ENCODE measurements around the gene LPAR6.
"Not testable (repeated sequence)": the region's sequence is repeated elsewhere in the genome, so short reads cannot be mapped to it uniquely, and the experiment has no call there.

LPAR6 gene, protein sequence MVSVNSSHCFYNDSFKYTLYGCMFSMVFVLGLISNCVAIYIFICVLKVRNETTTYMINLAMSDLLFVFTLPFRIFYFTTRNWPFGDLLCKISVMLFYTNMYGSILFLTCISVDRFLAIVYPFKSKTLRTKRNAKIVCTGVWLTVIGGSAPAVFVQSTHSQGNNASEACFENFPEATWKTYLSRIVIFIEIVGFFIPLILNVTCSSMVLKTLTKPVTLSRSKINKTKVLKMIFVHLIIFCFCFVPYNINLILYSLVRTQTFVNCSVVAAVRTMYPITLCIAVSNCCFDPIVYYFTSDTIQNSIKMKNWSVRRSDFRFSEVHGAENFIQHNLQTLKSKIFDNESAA

DNA sequence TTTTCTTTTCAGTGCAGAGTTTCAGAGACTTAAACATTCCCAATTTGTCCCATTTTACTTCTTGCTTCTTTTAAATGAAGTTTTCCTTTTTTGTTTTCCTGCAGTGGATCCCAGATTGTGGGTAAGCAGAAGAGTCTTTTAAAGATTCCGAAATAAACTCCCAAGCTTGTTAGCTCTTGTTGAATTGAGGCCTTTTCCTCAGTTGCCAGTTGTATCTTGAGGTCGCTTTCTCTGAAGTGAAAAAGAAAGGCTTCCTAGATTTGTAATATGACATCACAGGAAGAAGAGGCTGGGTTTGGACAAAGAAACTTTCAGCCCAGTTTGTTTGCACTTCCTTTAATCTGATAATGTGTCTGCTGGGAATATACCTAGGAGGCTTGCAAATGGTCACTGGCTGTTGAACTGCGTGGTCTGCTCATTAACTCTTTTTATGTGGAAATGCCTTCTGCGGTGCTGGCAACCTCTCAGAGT lies at the start of gene LPAR6:
Gene LPAR6, minus strand, starts transcription at position 233 of the 471 bp plus-strand sequence. CDS start 690 bp downstream, outside the sequence.
- in situ Hi-C loops (cut with MboI; ENCODE audit: low sequenced_read_pairs), result no loop called here

DNA sequence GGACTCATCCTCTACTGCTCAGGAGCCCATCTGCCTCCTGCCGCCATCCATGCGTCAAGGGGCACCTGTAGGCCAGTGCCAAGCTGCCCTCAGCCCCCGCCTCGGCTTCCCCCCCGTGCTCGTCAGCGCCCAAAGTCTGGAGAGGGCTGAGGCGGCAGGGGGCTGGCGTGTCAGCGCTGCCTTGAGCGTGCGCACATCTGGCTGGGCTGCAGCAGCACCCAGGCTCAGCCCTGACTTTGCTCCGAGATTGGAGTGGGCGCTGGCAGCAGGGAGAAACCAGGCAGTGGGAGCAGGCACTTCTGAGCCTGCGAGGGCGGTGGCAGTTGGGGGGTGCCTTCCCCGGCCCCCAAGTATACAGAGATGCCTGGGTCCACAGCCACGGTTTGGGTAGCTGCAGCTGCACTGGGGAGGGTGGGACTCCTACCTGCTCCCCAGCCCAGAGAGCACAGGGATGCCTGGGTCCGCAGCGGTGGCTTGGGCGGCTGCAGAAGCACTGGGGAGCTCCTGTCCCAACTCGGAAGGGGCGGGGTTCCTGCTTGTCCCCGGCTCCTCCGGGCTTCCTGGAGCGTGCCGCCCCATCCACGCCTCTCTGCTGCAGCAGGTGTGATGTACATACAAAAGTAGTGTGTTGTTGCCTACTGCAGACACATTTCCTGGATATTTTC lies 44.8 kb upstream of the LPAR6 start:
- in situ Hi-C loops (cut with MboI; ENCODE audit: low sequenced_read_pairs), result no loop called here

DNA sequence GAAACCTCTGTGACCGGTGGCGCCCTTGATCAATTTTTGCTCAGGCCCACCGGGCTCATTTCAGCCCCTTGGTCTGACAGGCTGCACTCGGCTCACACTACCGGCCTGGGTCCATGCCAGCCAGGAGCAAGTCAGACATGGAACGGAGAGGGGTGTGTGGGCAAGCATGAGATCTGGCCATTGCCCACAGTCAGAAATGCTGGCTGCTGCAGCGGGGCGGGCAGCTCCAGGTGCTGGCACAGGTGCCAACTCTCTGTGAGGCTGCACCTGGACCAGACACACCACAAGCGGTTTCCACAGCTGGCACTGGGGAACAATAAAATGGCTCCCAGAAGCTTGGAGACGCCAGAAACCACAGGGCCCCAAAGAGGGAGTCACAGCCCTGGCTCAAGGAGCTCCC lies 43.6 kb upstream of the LPAR6 start:
- in situ Hi-C loops (cut with MboI; ENCODE audit: low sequenced_read_pairs), result no loop called here

DNA sequence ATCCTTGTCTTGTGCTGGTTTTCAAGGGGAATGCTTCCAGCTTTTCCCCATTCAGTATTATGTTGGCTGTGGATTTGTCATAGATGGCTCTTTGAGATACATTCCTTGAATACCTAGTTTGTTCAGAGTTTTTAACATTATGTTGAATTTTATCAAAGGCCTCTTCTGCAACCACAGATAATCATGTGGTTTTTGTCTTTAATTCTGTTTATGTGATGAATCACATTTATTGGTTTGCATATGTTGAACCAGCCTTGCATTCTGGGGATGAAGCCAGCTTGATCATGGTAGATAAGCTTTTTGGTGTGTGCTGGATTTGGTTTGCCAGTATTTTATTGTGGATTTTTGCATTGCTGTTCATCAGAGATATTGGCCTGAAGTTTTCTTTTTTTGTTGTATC lies 38.3 kb upstream of the LPAR6 start:
- in situ Hi-C loops (cut with MboI; ENCODE audit: low sequenced_read_pairs), result not testable (repeated sequence)

DNA sequence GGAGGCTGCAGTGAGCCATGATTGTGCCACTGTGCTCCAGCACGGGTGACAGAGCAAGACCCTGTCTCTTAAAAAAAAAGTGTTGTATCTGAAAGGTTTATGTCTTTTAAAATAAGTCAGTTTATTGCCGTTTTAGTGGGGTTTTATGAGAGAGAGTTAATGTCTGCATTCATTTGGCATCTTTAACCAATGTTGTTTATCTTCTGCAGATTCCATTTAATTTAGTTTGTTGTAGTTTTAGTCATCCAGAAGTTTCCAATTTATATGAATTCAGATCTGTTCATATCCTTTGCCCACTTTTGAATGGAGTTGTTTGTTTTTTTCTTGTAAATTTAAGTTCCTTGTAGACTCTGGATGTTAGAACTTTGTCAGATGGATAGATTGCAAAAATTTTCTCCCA lies 36.7 kb upstream of the LPAR6 start:
- in situ Hi-C loops (cut with MboI; ENCODE audit: low sequenced_read_pairs), result no loop called here

DNA sequence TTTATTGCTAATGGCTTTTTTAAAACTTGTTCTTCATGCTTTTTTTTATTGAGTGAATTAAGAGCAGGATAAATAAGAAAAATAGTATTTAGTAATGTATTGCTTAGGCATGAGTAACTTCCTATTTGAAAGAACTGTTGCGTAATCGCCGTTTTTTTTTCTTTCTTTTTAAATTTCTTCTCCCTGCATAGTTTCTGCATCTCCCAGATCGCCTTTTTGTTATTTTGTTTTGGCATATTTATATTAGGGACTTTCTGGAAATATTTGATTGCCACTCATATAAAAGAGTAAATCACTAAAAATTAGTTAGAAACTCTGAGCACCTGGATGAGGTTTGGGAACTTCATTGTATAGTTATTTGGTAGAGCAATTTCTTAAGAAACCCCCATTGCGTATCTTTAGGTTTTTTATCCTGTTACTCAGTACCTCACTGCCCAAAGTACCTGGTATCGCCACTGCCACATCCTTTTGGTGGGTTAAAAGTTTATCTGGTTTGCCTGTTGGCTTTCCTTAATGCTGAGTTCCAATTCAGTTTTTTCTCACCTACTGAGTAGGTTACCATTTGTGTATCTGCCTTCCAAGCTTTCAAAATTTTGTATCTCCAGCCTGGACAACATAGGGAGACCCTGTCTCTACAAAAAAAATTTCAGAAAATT lies 36.2 kb upstream of the LPAR6 start:
- in situ Hi-C loops (cut with MboI; ENCODE audit: low sequenced_read_pairs), result no loop called here

DNA sequence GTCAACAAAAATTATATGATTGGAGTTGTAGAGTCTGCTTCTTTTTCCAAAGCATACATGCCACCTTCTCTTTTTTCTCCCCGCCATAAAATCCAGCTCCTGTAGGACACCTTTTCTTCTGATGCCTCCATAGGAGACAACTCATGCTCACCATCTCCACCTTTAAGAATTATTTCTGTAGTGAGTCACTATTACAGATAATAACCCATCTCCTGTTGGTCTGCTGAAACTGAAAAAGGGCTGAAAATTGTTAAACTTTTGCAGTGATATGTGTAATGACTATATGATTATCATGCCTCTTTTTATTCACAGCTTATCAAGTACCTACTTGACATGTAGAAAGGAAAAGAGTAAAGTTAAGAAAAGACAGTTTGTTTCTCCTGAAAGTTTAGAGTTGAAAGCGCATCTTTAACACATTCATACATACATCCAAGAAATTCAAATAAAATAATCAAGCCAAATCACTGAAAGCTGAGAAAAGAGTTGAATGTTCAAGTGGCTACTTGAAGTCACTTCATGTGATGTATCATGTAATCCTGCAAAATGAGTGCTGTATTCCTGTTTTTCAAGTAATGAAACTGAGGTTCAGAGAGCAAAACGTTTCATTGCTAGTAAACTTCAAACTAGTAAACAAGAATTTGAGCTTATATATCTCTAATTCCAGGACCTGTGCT lies 35.5 kb upstream of the LPAR6 start:
- in situ Hi-C loops (cut with MboI; ENCODE audit: low sequenced_read_pairs), result no loop called here

DNA sequence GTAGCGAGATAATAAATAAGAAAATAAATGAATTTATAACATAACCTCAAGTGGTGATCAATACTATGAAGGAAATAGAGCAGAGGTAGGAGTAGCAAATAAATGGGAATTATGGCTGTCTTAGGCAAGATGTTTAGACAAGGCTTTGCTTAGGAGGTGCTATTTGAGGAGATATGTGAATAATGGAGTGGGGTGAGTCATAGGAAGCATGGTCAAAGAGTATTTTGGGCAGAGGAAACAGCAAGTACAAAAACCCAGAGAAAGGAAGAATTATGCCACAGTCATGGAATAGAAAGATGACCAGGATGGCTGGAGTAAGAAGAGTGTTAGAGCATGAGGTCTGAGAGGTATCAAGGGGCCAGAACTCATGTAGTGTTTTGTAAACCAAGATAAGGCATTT lies 33.6 kb upstream of the LPAR6 start:
- in situ Hi-C loops (cut with MboI; ENCODE audit: low sequenced_read_pairs), result no loop called here

DNA sequence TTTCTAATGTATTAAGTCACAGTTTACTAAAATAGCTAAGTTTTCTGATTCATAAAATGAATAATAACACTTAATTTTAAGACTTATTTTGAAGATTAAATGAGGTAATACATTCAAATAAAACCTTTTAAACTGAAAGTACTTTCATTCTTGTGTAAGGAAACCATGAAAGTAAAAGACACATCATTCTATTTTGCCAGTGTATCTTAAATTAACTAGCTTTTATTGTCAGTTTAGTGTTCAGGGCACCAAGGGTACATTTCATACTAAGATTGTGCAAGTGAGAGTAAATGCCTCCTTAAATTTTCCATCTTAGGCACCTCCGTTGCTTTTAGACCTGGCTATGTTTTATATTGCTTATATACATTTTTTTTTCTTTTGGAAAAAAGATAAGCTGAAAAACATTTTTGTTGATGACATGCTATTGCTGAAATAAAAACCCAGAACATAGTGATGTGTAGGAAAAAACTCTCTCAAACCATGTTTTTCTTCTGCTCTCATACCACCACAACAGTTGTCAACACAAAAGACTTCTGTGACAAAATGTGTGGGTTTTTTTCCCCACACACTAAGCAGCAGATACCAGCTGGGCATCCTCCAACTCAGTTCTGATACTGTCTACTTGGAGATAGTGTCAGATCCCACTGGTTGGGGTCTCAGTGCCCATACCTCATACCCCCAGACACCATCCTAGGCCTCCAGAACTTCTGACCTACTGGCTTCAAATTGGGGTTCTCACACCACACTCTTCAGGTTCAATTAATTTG lies 30.7 kb upstream of the LPAR6 start:
- in situ Hi-C loops (cut with MboI; ENCODE audit: low sequenced_read_pairs), result no loop called here

DNA sequence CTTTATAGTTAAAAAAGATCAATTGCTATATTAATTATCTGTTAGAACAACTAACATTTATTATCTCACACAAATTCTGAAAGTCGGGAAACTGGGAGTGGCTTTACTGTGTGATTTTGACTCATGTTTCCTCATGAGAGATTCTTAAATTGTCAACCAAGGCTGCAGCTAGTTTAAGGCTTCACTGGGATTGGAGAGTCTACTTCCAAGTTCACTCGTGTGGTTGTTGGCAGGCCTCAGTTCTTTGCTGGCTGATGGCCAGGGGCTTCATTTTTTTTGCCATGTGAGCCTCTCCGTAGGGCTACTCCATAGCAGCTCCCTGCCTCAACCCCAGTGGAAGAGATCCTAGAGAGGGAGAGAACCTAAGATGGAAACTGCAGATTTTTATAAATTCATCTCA lies 24.5 kb upstream of the LPAR6 start:
- in situ Hi-C loops (cut with MboI; ENCODE audit: low sequenced_read_pairs), result no loop called here

DNA sequence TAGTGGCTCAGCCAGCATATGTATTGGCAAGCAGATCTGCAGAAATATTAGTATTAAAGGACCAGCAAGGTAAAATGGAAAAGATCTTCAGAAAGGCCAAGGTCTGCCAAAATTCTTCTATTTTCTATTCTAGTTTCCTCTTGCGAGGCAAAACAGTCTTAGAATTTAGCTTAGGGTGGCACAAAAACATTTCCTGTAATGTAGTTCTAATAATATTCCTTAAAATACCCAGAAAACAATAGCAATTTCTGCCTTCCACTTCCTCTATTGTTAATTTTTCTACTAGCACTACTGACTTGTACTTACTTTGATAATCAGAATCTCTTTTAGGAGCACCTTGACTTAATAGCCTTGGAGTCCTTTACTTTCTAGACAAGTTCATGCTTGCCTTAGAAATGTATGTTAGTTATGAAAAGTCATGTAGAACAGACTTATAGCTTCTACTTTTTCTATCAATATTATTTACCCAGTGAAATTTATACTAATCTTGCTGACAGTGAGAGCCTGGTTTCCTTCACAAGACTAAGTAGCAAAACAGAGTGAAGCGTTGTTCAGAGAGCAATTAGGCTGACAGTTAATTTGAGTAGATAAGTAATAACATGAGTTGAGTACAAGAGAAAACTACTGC lies 23.9 kb upstream of the LPAR6 start:
- in situ Hi-C loops (cut with MboI; ENCODE audit: low sequenced_read_pairs), result no loop called here

DNA sequence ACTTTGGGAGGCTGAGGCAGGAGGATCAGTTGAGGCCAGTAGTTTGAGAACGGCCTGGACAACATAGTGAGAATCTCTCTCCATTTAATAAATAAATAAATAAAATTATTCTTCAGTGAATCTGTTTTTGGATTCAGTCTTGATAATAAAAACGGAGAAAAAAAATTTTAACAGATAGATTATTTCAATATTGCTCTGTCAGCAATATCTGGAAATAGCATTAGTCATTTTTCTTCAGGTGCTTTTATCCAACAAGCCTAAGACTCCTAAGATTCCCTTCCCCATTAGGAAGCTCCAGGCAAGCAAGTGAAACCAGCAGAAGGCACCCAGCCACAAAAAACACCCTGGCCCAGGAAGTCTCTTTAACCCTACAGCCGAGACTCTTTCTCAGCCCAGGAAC lies 21.3 kb upstream of the LPAR6 start:
- in situ Hi-C loops (cut with MboI; ENCODE audit: low sequenced_read_pairs), result no loop called here

DNA sequence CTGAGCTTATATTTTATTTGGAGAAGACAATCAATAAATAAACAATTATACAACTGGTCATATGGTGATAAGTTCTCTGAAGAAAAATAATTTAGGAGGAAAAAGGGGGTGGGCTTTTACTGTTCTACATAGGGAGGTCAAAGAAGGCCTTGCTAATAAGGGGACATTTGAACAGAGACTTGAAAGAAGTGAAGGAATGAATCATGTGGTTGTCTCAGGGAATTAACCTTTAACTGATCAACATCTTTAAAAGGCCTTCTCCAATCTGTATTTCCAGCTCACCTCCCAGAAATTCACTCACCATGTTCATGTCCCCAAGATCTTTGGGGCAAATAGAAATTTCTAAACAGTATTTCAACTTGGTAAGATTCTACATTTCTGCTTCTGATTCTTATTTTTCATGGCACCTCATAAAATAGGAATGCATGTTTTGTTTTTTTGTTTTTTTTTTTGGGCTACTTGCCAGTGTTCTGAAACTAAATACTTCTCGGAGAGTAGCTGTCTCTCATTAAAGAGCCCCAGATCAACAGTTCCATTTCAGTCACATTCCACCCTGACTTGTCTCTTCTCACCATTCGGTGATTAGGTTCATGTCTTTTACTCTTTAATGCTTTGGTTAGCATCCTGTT lies 19.2 kb upstream of the LPAR6 start:
- in situ Hi-C loops (cut with MboI; ENCODE audit: low sequenced_read_pairs), result no loop called here

DNA sequence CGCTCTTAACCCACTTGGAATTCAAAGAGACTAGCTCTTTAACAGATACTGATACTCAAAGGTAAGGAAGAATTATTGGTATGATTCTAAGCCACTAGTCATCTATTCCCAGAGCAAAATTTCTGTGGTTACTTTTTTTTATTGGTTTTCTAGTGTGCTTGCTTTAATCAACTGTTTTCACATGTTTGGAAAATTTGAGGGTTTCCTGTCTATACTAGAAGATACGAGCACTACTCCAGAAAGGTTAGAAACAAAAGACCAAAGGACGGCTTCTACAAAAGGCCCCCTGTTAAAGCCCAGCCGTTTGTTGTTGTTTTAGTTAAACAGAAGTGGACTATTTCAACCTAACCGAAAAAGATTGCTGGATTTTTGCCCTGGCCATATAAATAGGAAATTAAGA lies 18.5 kb upstream of the LPAR6 start:
- in situ Hi-C loops (cut with MboI; ENCODE audit: low sequenced_read_pairs), result no loop called here

DNA sequence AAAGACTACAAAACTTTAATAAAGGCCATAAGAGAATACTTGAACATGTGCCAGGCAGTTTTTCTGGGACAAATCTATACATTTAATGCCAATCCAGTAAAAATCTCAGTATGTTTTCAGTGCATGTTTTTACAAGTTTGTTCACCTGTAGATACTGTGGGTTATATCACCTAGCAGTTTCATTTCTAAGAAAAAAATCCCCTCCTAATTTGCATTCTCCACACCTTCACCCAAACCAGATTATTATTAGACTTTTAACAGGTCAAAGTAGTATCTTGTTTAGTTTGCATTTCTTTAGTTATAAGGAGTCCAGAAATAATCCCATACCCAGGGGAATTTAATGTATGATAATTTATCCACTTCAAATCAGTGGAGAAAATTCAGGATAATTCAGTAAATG lies 17.0 kb upstream of the LPAR6 start:
- in situ Hi-C loops (cut with MboI; ENCODE audit: low sequenced_read_pairs), result no loop called here

DNA sequence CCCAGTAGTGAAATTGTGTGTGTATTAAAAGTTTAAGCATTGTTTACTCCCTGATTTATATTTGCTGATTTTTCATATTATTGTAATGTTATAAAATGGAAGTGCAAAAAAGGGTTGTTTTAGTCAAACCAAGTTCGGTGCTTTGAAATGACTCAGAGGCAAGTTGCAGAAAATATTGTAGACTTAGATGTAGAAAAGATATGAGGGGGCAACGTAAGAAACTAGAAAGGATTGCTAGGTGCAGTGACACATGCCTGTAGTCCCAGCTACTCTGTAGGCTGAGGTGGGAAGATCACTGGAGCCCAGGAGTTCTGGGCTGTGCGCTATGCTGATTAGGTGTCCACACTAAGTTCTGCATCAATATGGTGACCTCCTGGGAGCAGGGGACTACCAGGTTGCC lies 16.1 kb upstream of the LPAR6 start:
- in situ Hi-C loops (cut with MboI; ENCODE audit: low sequenced_read_pairs), result no loop called here

DNA sequence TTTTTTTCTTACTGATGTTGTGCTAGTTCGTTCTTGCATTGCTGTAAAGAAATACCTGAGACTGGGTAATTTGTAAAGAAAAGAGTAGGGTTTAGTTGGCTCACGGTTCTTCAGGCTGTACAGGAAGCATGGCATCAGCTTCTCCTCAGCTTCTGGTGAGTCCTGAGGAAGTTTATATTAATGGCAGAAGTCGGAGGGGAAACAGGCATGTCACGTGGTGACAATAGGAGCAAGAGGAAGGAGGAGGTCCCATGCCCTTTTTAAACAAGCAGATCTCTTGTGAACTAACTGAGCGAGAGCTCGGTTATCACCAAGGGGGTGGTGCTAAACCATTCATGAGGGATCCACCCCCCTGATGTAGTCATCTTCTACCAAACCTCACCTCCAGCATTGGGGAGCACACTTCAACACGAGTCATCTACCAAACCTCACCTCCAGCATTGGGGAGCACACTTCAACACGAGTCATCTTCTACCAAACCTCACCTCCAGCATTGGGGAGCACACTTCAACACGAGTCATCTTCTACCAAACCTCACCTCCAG lies 13.9 kb upstream of the LPAR6 start:
- in situ Hi-C loops (cut with MboI; ENCODE audit: low sequenced_read_pairs), result not testable (repeated sequence)

DNA sequence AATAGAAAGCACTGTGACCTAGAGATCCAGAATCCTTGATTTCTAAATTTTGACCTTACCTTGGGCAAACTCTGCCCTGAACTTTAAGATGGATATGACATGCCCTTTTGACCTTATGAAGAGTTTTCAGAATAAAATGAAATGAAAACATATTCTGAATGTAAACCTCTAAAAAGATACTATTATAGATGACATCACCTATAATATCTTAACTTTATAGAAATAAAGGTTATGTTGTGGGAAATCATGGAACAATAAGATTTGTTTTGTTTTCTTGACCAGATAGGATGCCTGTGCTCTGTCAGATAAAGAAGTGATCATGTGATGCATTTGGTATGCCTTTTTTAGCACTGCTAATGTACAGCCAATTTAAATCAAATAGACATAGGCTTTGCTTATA lies 13.1 kb upstream of the LPAR6 start:
- in situ Hi-C loops (cut with MboI; ENCODE audit: low sequenced_read_pairs), result no loop called here

DNA sequence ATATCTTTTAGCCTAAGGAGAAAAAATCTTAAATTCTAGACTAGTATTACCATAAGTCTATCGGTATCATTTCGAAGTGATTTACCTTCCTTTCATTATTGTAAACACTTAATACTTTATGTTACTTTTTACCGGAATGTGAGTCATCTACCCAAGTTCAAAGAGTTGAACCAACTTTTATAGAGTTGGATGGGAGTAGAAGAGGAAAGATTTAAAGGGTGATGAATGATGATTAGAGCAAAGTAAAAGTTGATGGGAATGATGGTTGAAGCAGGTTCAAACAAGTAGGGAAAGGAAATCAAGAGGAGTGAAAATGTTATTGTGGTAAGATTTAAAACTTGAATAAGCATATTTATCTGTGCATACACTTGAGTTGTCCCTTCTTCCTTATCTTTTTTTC lies 11.3 kb upstream of the LPAR6 start:
- in situ Hi-C loops (cut with MboI; ENCODE audit: low sequenced_read_pairs), result no loop called here

DNA sequence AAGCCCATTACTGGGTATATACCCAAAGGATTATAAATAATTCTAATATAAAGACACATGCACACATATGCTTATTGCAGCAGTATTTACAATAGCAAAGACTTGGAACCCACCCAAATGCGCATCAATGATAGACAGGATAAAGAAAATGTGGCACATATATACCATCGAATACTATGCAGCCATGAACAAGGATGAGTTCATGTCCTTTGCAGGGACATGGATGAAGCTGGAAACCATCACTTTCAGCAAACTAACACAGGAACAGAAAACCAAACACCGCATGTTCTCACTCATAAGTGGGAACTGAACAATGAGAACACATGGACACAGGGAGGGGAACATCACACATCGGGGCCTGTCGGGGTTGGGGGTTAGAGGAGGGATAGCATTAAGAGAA lies 9.1 kb upstream of the LPAR6 start:
- in situ Hi-C loops (cut with MboI; ENCODE audit: low sequenced_read_pairs), result not testable (repeated sequence)
